Suppressor macrophage treated with lipopolysaccharide for 1 hour (primary cell): ENCODE measurements around the gene HIRA.

ENCODE experiments used
- DNase-seq, 3 donors: peaks; one replicate each; pipeline ENCODE4 v3.0.0-alpha.2; 2020 to 2022

The HIRA gene, protein sequence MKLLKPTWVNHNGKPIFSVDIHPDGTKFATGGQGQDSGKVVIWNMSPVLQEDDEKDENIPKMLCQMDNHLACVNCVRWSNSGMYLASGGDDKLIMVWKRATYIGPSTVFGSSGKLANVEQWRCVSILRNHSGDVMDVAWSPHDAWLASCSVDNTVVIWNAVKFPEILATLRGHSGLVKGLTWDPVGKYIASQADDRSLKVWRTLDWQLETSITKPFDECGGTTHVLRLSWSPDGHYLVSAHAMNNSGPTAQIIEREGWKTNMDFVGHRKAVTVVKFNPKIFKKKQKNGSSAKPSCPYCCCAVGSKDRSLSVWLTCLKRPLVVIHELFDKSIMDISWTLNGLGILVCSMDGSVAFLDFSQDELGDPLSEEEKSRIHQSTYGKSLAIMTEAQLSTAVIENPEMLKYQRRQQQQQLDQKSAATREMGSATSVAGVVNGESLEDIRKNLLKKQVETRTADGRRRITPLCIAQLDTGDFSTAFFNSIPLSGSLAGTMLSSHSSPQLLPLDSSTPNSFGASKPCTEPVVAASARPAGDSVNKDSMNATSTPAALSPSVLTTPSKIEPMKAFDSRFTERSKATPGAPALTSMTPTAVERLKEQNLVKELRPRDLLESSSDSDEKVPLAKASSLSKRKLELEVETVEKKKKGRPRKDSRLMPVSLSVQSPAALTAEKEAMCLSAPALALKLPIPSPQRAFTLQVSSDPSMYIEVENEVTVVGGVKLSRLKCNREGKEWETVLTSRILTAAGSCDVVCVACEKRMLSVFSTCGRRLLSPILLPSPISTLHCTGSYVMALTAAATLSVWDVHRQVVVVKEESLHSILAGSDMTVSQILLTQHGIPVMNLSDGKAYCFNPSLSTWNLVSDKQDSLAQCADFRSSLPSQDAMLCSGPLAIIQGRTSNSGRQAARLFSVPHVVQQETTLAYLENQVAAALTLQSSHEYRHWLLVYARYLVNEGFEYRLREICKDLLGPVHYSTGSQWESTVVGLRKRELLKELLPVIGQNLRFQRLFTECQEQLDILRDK

DNA sequence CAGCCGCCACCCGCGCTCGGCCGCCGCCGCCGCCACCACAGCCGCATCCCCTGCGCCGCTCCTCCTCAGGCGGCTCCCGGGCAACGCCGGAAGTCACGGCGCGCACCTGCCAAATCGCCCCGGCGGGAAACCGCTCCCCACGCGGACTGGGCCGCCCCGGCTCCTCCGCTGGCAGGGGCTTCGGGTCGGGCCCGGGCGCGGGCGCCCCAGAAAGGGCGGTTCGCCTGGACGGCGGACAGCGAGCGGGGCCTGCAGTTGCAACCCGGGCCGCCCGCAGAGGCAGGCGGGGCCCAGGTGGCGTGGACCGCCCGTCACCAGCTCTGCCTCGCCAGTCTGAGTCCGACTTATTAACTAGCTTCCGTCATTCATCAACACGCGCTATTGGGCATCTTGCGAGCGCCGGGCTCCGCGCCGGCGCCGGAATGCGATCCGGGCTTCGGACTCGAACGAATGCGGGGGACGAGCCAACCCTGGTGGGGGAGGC lies at the start of gene HIRA:
TSS of gene HIRA (minus strand) at position 85 of the 484 bp plus-strand sequence. CDS start 257 bp downstream, outside the sequence.
- DNase-seq: peak; percentile 83 to 90 (median 87)

DNA sequence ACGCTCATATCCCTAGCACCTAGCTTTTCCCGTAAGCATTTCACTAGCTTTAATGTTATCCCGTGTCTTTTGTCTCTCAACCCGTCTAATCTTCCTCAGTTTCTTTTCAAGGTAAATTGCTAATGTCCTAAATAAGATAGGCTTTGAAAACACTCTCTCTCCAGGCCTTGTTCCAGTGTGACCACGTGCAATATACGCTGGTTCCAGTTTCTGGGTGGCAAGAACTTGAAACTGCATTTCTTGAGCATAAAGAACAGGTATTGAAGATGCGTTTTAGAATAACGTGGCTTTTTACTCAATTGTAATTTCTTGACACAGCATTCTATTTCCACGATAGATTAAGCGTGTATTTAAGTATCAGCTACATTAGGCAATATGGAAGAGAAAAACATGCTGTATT lies 49.3 kb upstream of the HIRA start:
- DNase-seq: no peak

DNA sequence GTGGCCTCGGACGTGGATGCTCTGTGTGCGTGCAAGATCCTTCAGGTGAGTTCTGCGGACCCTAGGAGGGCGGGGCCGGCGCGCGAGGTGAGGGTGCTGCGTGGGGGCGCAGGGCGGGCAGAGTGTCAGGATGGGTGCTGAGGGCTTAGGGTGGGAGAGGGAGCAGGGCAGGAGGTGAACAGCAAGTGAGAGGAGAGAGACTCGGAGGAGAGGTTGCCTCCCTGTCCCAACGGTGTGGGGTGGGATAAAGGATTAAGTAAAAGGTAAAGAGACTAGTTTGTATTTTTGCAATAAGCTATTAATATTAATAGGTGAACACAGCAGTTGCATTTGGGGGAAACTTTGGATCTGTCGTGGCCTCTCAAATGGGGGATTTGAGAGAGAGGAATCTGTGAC lies 48.6 kb upstream of the HIRA start:
- no peak for DNase-seq

DNA sequence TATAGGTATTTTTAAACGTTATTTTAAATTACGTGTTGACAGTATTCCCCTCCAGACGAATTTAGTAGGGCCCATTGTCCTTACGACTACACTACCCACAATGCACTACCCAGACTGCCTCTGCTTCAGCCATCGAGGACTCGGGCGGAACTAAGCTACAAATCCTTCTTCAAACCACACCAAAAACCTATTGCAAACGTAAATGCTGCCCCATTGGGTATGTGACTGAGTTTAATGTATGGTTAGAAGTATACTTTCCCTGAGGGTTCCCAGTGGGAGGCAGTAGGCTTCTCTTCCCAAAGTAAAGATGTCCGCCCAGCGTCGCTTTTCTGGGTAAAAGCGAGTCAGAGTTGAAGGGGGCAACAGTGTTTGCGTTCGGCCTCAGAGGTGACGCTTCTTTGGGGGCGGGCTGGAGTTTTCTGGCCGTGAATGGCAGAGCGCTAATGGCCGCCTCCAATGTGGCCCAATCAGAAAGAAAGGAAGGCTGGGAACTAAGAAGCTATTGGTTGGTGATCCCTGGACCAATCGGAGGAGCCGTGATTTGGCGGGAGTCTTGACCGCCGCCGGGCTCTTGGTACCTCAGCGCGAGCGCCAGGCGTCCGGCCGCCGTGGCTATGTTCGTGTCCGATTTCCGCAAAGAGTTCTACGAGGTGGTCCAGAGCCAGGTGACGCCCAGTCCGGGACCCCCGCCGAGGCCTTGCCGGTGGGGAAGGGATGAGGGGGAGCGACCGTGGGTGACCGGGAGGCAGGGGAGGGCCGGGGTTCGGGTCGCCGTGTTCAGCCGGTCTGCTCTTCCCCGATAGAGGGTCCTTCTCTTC lies 48.0 kb upstream of the HIRA start, which contains the start of gene CDC45:
TSS of gene CDC45 (plus strand) at position 566 of the 818 bp plus-strand sequence. CDS start at position 615, 49 bp downstream.
- peak; percentile 97 to 99 (median 98) for DNase-seq

DNA sequence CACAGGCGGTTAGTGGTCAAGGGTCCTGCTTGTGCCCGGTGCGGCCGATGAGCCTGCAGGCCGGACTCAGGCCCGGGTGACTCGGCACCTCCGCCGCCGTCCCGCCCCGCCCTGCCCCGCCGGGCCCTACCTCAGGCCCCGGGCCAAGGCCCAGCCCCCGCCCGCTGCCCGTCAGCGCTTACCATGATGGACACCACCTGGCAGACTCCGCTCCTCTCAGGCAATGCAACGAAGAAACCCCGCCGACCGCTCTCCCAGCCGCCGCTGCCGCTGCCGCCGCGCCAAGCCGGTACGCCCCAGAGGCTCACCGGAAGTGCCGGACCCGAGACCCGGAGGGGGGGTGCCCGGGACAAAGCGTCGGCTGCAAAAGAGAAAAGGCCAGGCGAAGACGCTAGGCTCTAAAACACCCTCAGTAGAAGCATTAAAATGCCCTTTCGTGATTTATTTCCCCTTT lies 47.4 kb upstream of the HIRA start, which contains the start of gene UFD1:
TSS of gene UFD1 (minus strand) at position 293 of the 454 bp plus-strand sequence. CDS start at position 185, 108 bp downstream.
- DNase-seq: peak; percentile 75 to 89 (median 81)

DNA sequence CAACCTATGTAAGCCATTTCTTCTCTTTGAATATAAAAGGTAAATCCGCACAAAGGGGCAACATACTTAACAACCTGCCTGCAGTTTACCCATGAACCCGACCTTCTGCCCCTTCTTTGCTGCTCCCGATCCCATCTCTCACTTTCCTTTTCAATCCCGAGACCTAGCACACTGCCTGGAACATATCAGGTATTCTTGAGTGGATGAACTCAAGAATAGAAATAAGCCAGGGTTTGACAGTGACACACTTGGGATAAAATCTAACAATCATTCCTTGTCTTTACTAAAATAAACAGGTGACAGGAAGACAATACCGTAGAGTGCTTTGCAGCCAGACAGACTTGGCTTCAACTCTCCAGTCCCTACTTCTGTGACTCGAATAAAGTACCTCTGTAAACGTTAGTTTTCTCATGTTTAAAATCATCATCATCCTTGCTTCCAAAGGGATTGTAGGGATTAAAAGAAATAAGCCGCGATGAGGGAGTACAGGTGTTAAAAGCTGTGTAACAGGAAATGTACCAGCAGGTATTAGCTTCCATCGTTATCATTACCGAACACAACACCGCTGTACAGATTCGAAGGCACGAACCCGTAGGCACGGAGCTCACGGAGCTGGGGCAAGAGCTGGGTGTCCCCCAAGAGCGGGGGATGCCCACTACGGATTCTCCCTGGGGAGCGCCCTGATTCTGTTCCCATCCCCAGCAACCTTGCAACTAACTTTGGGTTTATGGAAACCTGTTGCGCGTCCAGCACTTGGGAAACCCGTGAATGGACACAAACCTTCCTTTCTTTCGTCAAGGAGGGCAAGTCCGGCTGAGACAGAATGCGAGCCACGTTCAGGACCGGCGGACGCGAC lies 46.7 kb upstream of the HIRA start:
- DNase-seq: peak in 2 of 3 donors; percentile 13 to 40

DNA sequence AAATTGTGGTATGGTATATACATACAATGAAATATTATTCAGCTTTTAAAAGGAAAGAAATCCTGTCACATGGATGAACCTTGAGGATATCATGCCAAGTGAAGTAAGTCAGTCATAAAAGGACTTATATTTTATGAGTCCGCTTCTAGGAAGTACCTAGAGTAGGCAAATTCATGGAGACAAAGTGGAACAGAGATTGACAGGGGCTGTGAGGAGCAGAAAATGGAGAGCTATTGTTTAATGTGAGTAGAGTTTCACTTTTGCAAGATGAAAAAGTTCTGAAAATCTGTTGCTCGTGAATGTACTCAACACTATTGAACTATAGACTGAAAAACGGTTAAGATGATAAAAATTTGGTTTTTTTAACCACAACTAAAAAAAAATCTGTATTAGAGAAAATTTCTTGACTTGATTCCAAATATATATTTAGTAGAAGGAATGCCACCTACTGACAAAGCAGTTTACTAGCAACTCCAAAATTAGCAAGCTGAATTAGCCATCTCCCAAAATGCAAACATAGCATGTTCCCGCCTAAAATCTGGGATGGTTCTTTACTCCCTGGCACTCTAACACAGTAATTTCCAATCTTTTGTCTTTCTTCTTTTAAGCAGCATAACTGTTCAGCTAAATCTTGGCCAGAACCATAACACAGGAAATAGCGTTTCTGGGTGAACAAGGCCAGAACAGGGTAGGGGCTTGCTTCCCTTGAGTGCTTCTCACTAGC lies 46.0 kb upstream of the HIRA start:
- DNase-seq: peak in 1 of 3 donors; percentile 28

DNA sequence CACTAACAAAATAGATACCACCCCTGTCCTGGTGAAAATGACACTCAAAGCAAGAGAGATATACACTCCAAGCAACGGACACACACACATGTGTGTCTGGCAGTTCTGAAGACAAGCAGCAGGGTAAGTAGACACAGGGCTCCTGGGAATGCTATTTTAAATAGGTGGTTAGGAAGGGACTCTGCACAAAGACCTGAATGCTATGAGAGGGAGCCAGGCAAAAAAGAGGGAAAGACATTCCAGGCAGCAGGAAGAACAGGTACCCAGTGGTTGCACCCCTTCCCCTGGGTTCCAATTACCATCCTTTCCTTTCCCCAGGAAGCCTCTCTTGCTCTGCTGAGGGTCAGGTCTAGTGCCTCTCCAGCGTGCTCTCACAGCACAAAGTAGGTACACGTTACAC lies 44.5 kb upstream of the HIRA start:
- DNase-seq: no peak

DNA sequence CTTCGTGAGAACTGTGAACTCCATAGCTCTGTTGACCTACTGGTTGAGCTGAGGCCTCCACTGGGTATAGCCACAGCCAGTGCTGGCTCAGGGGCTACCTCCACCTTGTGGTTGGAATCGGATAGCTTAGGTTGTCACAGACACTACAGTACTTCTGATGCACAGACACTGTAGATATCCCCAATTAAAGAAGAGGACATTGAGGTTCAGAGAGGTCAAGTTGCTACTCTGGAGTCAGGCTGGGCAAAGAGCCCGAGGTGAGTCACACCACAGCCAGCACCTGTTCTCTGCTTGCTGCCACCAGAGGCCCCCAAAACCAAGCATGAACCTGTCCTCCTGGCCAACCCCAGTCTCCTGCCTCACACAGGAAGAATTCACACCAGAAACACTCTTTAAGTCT lies 42.0 kb upstream of the HIRA start:
- no peak for DNase-seq

DNA sequence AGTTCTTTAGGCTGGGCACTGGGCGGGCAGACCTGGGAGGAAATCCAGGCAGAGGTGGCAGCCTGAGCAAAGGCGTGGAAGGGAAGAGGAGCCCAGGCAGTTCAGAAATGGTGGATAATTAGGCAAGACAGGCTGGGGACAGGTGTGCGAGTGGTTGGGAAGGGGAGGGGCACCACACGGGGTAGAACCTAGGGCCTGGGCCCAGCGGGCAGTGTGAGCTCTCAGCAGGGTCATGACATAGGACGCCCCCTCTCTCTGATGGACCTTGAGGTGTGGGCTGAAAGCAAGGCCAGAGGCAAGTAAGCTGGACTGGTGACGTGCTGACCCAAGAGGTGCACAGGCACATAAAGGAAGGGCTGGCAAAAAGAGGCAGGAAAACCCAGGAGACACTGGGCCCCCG lies 40.7 kb upstream of the HIRA start:
- DNase-seq: no peak

DNA sequence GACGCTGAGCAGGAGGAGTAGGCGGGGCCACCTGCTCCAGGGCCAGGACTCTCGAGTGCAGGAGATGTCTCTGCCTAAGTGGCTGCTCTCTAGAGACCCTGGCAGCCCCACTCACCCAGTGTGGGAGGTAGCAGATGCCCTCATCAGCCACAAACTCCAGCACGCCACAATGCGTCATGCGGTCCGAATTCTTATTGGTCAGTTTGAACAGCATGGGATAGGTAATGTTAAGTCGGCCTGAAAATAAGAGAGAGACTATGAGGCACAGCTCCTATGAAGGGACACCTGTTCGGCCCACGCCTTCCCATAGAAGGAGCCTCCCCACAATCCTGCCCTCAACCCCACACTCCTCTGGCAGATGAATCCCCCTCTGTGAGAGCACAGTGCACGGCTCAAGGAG lies 40.0 kb upstream of the HIRA start:
- DNase-seq: no peak

DNA sequence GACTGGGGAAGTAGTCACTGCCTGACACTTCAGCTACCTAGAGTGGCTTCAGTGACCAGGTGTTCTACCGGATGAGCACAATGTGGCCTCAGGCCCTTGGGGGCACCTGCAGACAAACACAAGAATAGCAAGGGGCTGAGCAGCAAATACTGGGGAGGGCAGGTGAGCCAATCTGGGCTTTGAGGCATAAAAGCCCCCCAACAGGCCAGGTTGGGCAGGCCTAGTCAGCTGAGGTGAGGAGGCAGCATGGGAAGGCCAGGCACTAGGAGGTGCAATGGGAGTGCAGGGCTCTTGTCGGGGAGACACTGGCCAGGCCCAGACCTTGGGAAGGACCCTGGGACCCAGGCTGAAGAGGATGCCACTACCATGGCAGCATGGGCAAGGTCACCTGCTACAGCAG lies 38.5 kb upstream of the HIRA start:
- DNase-seq: no peak

DNA sequence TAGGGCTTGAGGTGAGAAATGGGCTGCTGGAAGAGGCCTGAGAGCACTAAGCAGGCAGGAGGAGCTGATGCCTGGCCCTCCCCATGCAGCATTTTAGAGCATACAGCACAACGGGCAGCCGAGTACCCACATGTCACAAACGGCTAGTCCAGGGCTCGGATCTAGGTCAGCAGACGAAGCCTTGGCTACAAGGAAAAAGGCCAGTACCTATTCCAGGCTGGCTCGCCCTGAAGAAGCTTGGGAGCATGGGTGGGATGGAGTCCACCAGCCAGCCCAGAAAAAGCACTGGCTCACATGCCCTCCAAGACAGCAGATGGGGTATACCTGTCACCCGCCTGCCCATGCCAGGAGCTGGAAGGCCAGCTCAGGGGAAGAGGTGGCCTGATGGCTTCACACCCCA lies 37.9 kb upstream of the HIRA start:
- no peak for DNase-seq

DNA sequence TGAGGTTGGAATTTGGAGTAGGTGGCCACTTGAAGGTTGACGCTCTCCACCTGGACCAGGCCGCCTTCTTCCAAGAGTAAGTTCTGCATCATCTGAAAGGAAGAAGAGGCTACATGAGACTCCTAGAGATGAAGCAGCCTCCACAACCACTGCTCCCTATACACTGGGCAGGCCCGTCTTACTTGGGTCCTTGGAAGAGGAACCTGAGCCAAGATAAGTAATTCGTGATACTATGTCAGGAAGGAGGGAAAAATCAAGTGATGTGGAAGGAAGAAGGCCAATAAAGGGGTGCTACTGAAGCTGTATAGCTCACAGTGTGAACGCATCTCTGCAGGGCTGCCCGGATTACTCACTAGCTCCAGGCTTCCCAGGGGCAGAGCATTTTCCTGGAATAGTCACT lies 36.4 kb upstream of the HIRA start:
- no peak for DNase-seq

DNA sequence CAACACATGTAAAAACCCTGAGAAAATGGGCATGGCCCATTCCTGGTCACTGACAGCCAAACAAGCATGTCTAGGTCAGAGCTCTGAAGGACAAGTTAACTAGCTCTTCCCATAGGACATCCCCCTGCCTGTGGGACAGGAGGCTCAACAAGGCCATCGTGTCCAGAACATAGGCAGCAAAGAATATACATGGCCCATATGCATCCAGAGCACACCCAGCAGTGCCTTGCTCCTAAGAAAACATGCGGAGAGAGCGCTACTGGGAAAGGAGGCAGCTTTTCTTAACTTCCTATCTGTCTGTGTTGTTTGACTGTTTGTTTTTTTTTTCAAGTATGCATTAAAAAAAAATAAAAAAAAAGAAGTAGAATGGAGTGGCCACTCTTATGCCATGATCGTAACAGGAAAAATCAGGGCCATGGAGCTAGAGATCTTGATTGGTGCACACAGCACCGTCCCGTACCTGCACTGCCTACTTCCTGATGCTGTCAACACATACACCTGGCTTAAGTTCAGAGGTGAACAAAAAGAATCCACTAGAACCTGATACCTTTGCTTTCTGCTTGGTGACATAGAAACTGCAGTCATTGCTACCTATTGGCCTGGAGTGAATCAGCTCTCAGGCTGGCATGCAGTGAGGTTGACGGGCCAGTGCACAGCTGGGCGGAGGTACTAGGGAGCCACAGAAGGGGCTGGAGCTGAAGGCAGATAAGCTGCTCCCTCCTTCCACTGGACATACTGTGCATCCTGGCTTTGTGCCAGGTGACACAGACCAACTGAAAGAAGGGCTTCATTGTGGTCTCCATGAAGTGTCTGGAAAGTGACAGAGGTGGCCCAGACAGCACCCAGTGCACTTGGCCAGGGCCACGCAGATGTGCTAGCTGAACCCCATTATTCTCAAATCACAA lies 35.6 kb upstream of the HIRA start:
- DNase-seq: no peak

DNA sequence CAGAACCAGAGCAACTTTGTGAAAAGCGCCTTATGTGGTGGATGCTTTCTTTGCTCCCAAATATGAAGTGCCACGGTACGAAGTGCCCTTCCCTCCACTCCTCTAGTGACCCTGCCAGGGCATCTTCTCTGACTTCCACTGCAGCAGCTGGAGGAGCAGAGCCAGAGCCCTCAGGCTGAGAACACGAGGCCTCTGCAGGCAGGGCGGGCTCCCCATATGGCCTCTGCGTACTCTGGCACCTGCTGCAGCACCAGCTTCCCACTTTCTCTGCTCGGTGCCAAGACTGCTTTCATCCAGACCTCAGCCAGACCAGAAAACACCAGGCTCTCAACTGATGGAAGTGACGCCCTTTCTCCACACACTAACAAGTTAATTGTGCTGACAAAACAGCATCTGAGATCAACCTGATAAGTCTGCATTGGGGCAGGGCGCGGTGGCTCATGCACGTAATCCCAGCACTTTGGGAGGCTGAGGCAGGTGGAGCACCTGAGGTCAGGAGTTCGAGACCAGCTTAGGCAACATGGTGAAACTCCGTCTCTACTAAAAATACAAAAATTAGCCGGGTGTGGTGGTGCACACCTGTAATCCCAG lies 34.7 kb upstream of the HIRA start:
- DNase-seq: no peak

DNA sequence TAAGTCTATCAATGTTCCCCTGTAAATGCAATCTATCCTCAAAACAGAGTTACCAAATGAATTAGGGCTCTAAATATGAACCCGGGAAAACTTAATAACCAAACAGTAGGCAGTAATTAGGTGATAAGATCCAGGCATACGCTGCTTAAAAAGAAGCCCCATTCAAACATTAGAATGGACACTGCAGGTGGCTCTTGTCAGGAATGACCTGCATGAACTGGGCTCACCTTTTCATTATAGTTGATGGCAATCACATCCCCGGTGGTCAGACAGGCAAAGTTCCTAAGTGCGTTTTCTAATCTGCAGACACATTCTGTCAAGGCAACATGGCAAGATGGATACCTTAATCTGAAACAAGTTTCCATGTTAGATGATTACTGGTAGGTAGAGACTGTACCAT lies 33.4 kb upstream of the HIRA start:
- DNase-seq: no peak

DNA sequence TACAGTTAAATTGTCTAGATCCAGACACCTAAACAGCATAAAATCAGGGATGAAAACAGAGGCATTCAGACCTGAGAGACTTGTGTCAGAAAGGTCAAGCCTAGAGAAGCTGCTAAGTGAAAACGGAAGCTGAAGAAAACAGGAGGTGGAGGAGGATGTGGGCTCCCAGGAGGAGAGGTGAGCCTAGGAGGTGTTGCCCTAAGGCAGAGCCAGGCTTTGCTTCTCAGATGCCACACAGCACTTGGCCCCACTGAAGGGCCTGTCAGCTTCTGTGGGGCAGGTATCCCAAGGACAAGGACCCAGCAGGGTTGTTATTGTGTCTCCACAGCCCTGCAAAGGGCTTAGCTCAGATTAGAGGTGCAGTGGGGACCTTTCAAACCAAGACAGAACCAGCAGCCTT lies 33.0 kb upstream of the HIRA start:
- no peak for DNase-seq
